Vagina (tissue), 2 donors: Measurements from ENCODE around the gene RBBP5. TPM values are rescaled to one million over a fixed set of nuclear protein-coding genes. Genes with fewer than 3 reads are reported as not detected.

Experiments
- DNase-seq, 2 donors: peaks; one replicate each; pipeline ENCODE4 v3.0.0-alpha.2; 2017; ENCODE audit errors: extremely low spot score in 2 of 2
- H3K27ac ChIP-seq: fragments of 200-600 bp; sonication (generic); one replicate; pipeline ENCODE4 v1.5.1; 2019
- H3K27me3 ChIP-seq: fragments of 200-600 bp; sonication (generic); one replicate; pipeline ENCODE4 v1.5.1; 2019
- H3K36me3 ChIP-seq, 2 donors: fragments of 200-600 bp; sonication (generic); one replicate each; pipeline ENCODE4 v1.5.1; 2017 to 2019
- H3K4me1 ChIP-seq: fragments of 200-600 bp; sonication (generic); one replicate; pipeline ENCODE4 v1.5.1; 2019
- H3K4me3 ChIP-seq, 2 donors: fragments of 200-600 bp; sonication (generic); 1 replicate in 1 of 2; 2 replicates in 1 of 2; pipeline ENCODE4 v1.5.1; 2016 to 2019
- H3K9me3 ChIP-seq: fragments of 200-600 bp; sonication (generic); one replicate; pipeline ENCODE4 v1.5.1; 2019
- CTCF ChIP-seq, 3 experiments: fragments of 450-650 bp in 2 of 3; fragments of 200-600 bp in 1 of 3; sonication (generic) in 1 of 3; IDR thresholded peaks; one replicate each; pipeline ENCODE4 v1.5.1; 2017 to 2019; ENCODE audit warnings: antibody characterized with exemption in 3 of 3, mild to moderate bottlenecking in 2 of 3, moderate library complexity in 2 of 3
- POLR2A ChIP-seq, 2 donors: fragments of 450-650 bp; IDR thresholded peaks; one replicate each; pipeline ENCODE4 v1.6.1; 2017; ENCODE audit warnings: antibody characterized with exemption in 2 of 2, mild to moderate bottlenecking in 2 of 2, moderate library complexity in 2 of 2
- POLR2AphosphoS5 ChIP-seq, 2 donors: sonication (generic); formaldehyde crosslinking; IDR thresholded peaks; one replicate each; pipeline ENCODE4 v1.9.0; 2017; ENCODE audit warnings: antibody characterized with exemption in 2 of 2, mild to moderate bottlenecking in 2 of 2, low read depth in 1 of 2; ENCODE audit not compliant: insufficient read depth in 1 of 2
- intact Hi-C: fragments of 100-400 bp; cut with DNase I; formaldehyde crosslinking; loops from one replicate; pipeline ENCODE4 v1.15.1; 2023
- total RNA-seq: library from RNA; depleted of rRNA; stranded (reverse); fragments of >200 nt; gene quantifications from one replicate; pipeline ENCODE4 v1.2.3, GENCODE V29; 2016

RBBP5 gene
- total RNA-seq, 1 donor from 2014 or later, result 11.3 TPM

GRCh38 chr1:205111354-205111753, 10.4 kb downstream of the RBBP5 start:
- no peaks in the 10 kb centered on the region for H3K4me1 ChIP-seq
- no peak overlapping the region for H3K27ac ChIP-seq
- intact Hi-C loops, result loop anchor here (10.0 kb wide), 1 partner anchor 143 kb away; no protein-coding TSS in a partner anchor
- DNase-seq, result no peak
- no peaks in the 10 kb centered on the region for H3K27me3 ChIP-seq
- H3K36me3 ChIP-seq, result peaks cover 0 to 35% of the 10 kb centered on the region in 2 donors
- TF ChIP-seq POLR2A (IDR thresholded peaks at IDR 0.05) (no peak), POLR2AphosphoS5 (IDR thresholded peaks at IDR 0.05; ENCODE audit: insufficient read depth in 1 of 2, low read depth in 1 of 2) (no peak), CTCF (IDR thresholded peaks at IDR 0.05) (no peak)
- no peaks in the 10 kb centered on the region for H3K9me3 ChIP-seq
- no peak overlapping the region for H3K4me3 ChIP-seq

DNA sequence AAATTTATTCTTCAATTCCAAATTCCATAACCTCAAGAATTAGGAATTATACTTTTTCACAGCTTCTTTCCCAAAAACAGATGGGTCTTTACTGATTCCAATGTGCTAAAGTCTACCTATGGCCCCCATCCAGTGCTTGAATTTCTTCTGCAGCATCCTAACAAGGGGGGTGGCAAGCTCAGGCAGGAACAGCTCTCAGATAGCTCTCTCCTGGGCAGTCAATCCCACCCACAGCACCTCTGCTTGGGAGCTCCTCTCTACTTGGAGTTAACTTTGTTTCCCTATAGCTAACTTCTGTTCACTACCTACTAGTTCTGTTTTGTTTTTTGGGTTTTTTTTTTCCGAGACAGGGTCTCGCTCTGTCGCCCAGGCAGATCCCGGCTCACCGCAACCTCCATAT, 12.1 kb downstream of the RBBP5 start:
- H3K36me3 ChIP-seq, result peaks cover 0 to 51% of the 10 kb centered on the region in 2 donors
- intact Hi-C loops, result loop anchor here (10.0 kb wide), 1 partner anchor 145 kb away; no protein-coding TSS in a partner anchor
- no peak overlapping the region for H3K27ac ChIP-seq
- no peak for TF ChIP-seq POLR2A (IDR thresholded peaks at IDR 0.05)
- no peak for TF ChIP-seq CTCF (IDR thresholded peaks at IDR 0.05)
- TF ChIP-seq POLR2AphosphoS5 (IDR thresholded peaks at IDR 0.05; ENCODE audit: insufficient read depth in 1 of 2, low read depth in 1 of 2), result no peak
- H3K4me1 ChIP-seq, result no peaks in the 10 kb centered on the region
- DNase-seq, result no peak
- H3K4me3 ChIP-seq, result no peak overlapping the region
- H3K9me3 ChIP-seq, result no peaks in the 10 kb centered on the region
- H3K27me3 ChIP-seq, result no peaks in the 10 kb centered on the region

GRCh38 chr1:205109269-205109668, 12.5 kb downstream of the RBBP5 start:
- no peak for TF ChIP-seq POLR2AphosphoS5 (IDR thresholded peaks at IDR 0.05; ENCODE audit: insufficient read depth in 1 of 2, low read depth in 1 of 2)
- no peak for DNase-seq
- Histone ChIP-seq H3K27ac (no peak overlapping the region), H3K4me3 (no peak overlapping the region), H3K36me3 (peaks cover 0 to 51% of the 10 kb centered on the region in 2 donors), H3K4me1 (no peaks in the 10 kb centered on the region), H3K9me3 (no peaks in the 10 kb centered on the region), H3K27me3 (no peaks in the 10 kb centered on the region)
- intact Hi-C loops, result no loop called here

- Histone ChIP-seq H3K4me1 (no peaks in the 10 kb centered on the region), H3K27me3 (no peaks in the 10 kb centered on the region), H3K9me3 (no peaks in the 10 kb centered on the region), H3K36me3 (peaks cover 0 to 51% of the 10 kb centered on the region in 2 donors), H3K27ac (no peak overlapping the region), H3K4me3 (no peak overlapping the region)
- DNase-seq, result no peak
- TF ChIP-seq POLR2A (IDR thresholded peaks at IDR 0.05) (no peak), CTCF (IDR thresholded peaks at IDR 0.05) (no peak), POLR2AphosphoS5 (IDR thresholded peaks at IDR 0.05; ENCODE audit: insufficient read depth in 1 of 2, low read depth in 1 of 2) (no peak)
- intact Hi-C loops, result no loop called here
Observed at GRCh38 chr1:205108464-205108863, 13.3 kb downstream of the RBBP5 start.

DNA sequence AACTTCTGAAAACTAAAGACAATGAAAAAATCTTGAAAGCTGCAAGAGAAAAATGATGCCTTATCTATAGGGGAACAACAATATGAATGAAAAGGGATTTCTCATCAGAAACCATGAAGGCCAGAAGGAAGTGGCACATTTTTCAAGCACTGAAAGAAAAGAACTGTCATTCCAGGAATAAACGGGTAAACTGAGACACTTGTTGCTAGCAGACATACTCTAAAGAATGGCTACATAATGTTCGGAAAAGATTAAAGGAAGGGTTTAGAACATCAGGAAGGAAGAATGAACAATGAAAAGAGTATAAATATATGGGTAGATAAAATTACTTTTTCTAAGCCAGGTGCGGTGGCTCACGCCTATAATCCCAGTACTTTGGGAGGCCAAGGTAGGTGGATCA, 14.5 kb downstream of the RBBP5 start:
- Histone ChIP-seq H3K27ac (no peak overlapping the region), H3K4me1 (no peaks in the 10 kb centered on the region), H3K9me3 (no peaks in the 10 kb centered on the region), H3K36me3 (peaks cover 0 to 46% of the 10 kb centered on the region in 2 donors), H3K4me3 (no peak overlapping the region), H3K27me3 (no peaks in the 10 kb centered on the region)
- intact Hi-C loops, result no loop called here
- TF ChIP-seq CTCF (IDR thresholded peaks at IDR 0.05) (no peak), POLR2A (IDR thresholded peaks at IDR 0.05) (no peak), POLR2AphosphoS5 (IDR thresholded peaks at IDR 0.05; ENCODE audit: insufficient read depth in 1 of 2, low read depth in 1 of 2) (no peak)
- no peak for DNase-seq
